HCT116 (cell line): ENCODE data around the gene RPL15. TPM values are rescaled to one million over a fixed set of nuclear protein-coding genes. Genes with fewer than 3 reads are reported as not detected.

Source experiments
- CBX3 ChIP-seq: IDR thresholded peaks from 2 replicates; pipeline ENCODE4 v1.6.1; 2012; ENCODE audit warnings: low read depth
- CEBPB ChIP-seq: IDR thresholded peaks from 2 replicates; pipeline ENCODE4 v1.6.1; 2012; ENCODE audit warnings: low read depth
- CTCF ChIP-seq, 3 experiments: fragments of 200-600 bp in 1 of 3; sonication (generic) in 1 of 3; IDR thresholded peaks in 2 of 3; conservative IDR thresholded peaks in 1 of 3; 2 replicates each; pipeline ENCODE4 v1.5.1; 2012 to 2017; ENCODE audit warnings: low read depth in 2 of 3, low read length in 2 of 3, antibody characterized with exemption in 1 of 3, borderline replicate concordance in 1 of 3, control low read depth in 1 of 3, mild to moderate bottlenecking in 1 of 3, mixed read lengths in 1 of 3, mixed run types in 1 of 3, moderate library complexity in 1 of 3; ENCODE audit not compliant: insufficient read depth in 1 of 3
- EGR1 ChIP-seq: IDR thresholded peaks from 2 replicates; pipeline ENCODE4 v1.6.1; 2012; ENCODE audit warnings: low read depth
- ELF1 ChIP-seq: IDR thresholded peaks from 2 replicates; pipeline ENCODE4 v1.6.1; 2012; ENCODE audit warnings: low read depth, borderline replicate concordance
- EZH2 ChIP-seq: fragments of 200-600 bp; sonication (generic); IDR thresholded peaks from 2 replicates; pipeline ENCODE4 v1.6.1; 2017; ENCODE audit warnings: antibody characterized with exemption, mixed run types
- RAD21 ChIP-seq: IDR thresholded peaks from 2 replicates; pipeline ENCODE4 v1.6.1; 2012; ENCODE audit warnings: low read depth, mild to moderate bottlenecking
- SP1 ChIP-seq: IDR thresholded peaks from 2 replicates; pipeline ENCODE4 v1.6.1; 2012; ENCODE audit warnings: low read depth
- YY1 ChIP-seq: IDR thresholded peaks from 2 replicates; pipeline ENCODE4 v1.6.1; 2011; ENCODE audit warnings: low read length, low read depth, moderate library complexity, mild to moderate bottlenecking; ENCODE audit not compliant: insufficient replicate concordance; ENCODE audit errors: extremely low read depth
- total RNA-seq: library from RNA; stranded (reverse); gene quantifications from one replicate; pipeline ENCODE4 v1.2.1, GENCODE V29; 2021; ENCODE audit not compliant: unreplicated experiment
- TF ChIP-seq, protein P1 (sequence below): IDR thresholded peaks from 2 replicates; pipeline ENCODE4 v1.6.1; 2011; ENCODE audit warnings: mild to moderate bottlenecking, low read length, moderate library complexity; ENCODE audit not compliant: insufficient replicate concordance; ENCODE audit errors: extremely low read depth

RPL15 gene
- total RNA-seq, 1 experiment from 2014 or later: 2,177 TPM

- TF ChIP-seq, protein P1, sequence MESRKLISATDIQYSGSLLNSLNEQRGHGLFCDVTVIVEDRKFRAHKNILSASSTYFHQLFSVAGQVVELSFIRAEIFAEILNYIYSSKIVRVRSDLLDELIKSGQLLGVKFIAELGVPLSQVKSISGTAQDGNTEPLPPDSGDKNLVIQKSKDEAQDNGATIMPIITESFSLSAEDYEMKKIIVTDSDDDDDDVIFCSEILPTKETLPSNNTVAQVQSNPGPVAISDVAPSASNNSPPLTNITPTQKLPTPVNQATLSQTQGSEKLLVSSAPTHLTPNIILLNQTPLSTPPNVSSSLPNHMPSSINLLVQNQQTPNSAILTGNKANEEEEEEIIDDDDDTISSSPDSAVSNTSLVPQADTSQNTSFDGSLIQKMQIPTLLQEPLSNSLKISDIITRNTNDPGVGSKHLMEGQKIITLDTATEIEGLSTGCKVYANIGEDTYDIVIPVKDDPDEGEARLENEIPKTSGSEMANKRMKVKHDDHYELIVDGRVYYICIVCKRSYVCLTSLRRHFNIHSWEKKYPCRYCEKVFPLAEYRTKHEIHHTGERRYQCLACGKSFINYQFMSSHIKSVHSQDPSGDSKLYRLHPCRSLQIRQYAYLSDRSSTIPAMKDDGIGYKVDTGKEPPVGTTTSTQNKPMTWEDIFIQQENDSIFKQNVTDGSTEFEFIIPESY: no peak
- TF ChIP-seq SP1 (peak; percentile 36; the same call in 1 of the 2 replicates), YY1 (no peak), CEBPB (no peak), EZH2 (no peak), CTCF (IDR thresholded peaks at IDR 0.05 in 2 of 3, conservative IDR thresholded peaks at IDR 0.05 in 1 of 3; ENCODE audit: borderline replicate concordance in 1 of 3, insufficient read depth in 1 of 3, low read depth in 2 of 3, low read length in 2 of 3) (no peak), ELF1 (no peak), EGR1 (no peak), RAD21 (no peak), CBX3 (peak; percentile 58; the same call in 1 of the 2 replicates)
Measured at GRCh38 chr3:23959135-23959900, 42.4 kb downstream of the RPL15 start (continued).
